ENCODE results near the gene DEFB113. TPM values are rescaled to one million over a fixed set of nuclear protein-coding genes. Genes with fewer than 3 reads are reported as not detected.

DEFB113 gene
- total and polyA plus RNA-seq, 2 donors (not counting 1 experiment from before 2014, with no cell fraction given): not detected

DNA sequence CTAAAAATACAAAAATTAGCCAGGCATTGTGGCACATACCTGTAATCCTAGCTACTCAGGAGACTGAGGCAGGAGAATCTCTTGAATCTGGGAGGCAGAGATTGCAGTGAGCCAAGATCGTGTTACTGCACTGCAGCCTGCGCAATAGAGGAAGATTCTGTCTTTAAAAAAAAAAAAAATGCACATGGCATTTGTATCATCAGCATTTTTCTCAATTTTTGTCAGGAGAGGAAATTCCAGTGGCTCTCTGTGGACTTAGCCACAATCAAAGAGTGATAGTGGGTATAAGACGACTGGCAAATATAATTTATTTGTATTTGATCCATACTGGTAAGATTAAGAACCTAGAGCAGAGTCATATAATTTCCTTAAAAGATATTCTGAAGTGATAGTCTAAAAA lies 34.0 kb downstream of the DEFB113 start:
- H4K20me1 ChIP-seq (ENCODE audit: control insufficient read depth, insufficient read depth, low read length, poor library complexity, severe bottlenecking): no peaks in the 10 kb centered on the region
- Mint-ChIP-seq H3K9me3 (ENCODE audit: insufficient read depth) (no peaks in the 10 kb centered on the region), H3K4me3 (no peak overlapping the region), H3K27ac (no peak overlapping the region), H3K27me3 (no peaks in the 10 kb centered on the region), H3K4me1 (no peaks in the 10 kb centered on the region)
- DNase-seq (no peak), ATAC-seq (ENCODE audit: low read depth) (no peak)
- ChIA-PET CTCF (no interaction called here), POLR2A (no interaction called here)
- H3K27ac ChIP-seq (ENCODE audit: low read length in 2 of 2): no peak overlapping the region
- no peaks in the 10 kb centered on the region for H3K36me3 ChIP-seq (replicated peaks in 1 of 2; ENCODE audit: control extremely low read depth in 1 of 2, control insufficient read depth in 1 of 2, extremely low read depth in 1 of 2, insufficient read depth in 2 of 2, low read length in 1 of 2)
- no peaks in the 10 kb centered on the region for H3K79me2 ChIP-seq (ENCODE audit: control insufficient read depth, insufficient read depth, low read length)
- no peak overlapping the region for H3K9ac ChIP-seq (ENCODE audit: low read length)
- no peak overlapping the region for H3K4me2 ChIP-seq (replicated peaks; ENCODE audit: low read depth, low read length, poor library complexity, severe bottlenecking)
- H3K27me3 ChIP-seq (replicated peaks in 1 of 4; ENCODE audit: control extremely low read depth in 1 of 4, control insufficient read depth in 3 of 4, insufficient read depth in 4 of 4, low read length in 3 of 4): no peaks in the 10 kb centered on the region
- WGBS (ENCODE audit: insufficient coverage): 80% methylated on average over 1 of the region's 3 CpGs
- peaks cover 0 to 7% (median 0%) of the 10 kb centered on the region in 3 donors for H3K9me3 ChIP-seq (ENCODE audit: control extremely low read depth in 1 of 3, control insufficient read depth in 2 of 3, insufficient read depth in 1 of 3, low read length in 2 of 3)
- H3K4me3 ChIP-seq (ENCODE audit: control extremely low read depth in 1 of 5, extremely low read depth in 1 of 5, insufficient read depth in 1 of 5, low read depth in 2 of 5, low read length in 4 of 5): no peak overlapping the region
- TF ChIP-seq EZH2 (IDR thresholded peaks at IDR 0.05; ENCODE audit: borderline replicate concordance, insufficient read depth, low read depth, low read length, poor library complexity, severe bottlenecking): no peak
- intact Hi-C loops (cut with micrococcal nuclease): no loop called here
- H2AFZ ChIP-seq (ENCODE audit: insufficient read depth, low read depth, low read length, poor library complexity, severe bottlenecking): no peak overlapping the region
- H3K4me1 ChIP-seq (ENCODE audit: control insufficient read depth in 2 of 2, insufficient read depth in 2 of 2, low read length in 2 of 2): no peaks in the 10 kb centered on the region

- H3K27ac Mint-ChIP-seq: no peak overlapping the region
- DNase-seq: no peak
- H3K9me3 Mint-ChIP-seq (ENCODE audit: insufficient read depth): no peaks in the 10 kb centered on the region
- no peak for ATAC-seq (ENCODE audit: low read depth)
- no peak overlapping the region for H3K4me2 ChIP-seq (replicated peaks; ENCODE audit: low read depth, low read length, poor library complexity, severe bottlenecking)
- H3K27me3 Mint-ChIP-seq: no peaks in the 10 kb centered on the region
- no peak overlapping the region for H2AFZ ChIP-seq (ENCODE audit: insufficient read depth, low read depth, low read length, poor library complexity, severe bottlenecking)
- H4K20me1 ChIP-seq (ENCODE audit: control insufficient read depth, insufficient read depth, low read length, poor library complexity, severe bottlenecking): no peaks in the 10 kb centered on the region
- TF ChIP-seq EZH2 (IDR thresholded peaks at IDR 0.05; ENCODE audit: borderline replicate concordance, insufficient read depth, low read depth, low read length, poor library complexity, severe bottlenecking) (no peak), CTCF (IDR thresholded peaks at IDR 0.05) (no peak)
- H3K9me3 ChIP-seq (ENCODE audit: control extremely low read depth in 1 of 3, control insufficient read depth in 2 of 3, insufficient read depth in 1 of 3, low read length in 2 of 3): peaks cover 0 to 7% (median 0%) of the 10 kb centered on the region in 3 donors
- ChIA-PET POLR2A (no interaction called here), CTCF (no interaction called here)
- no peak overlapping the region for H3K4me3 Mint-ChIP-seq
- WGBS (ENCODE audit: insufficient coverage): no CpG with 5 or more reads among the region's 1 CpG
- H3K27ac ChIP-seq (ENCODE audit: low read length in 2 of 2): no peak overlapping the region
- no peaks in the 10 kb centered on the region for H3K79me2 ChIP-seq (ENCODE audit: control insufficient read depth, insufficient read depth, low read length)
- H3K36me3 ChIP-seq (replicated peaks in 1 of 2; ENCODE audit: control extremely low read depth in 1 of 2, control insufficient read depth in 1 of 2, extremely low read depth in 1 of 2, insufficient read depth in 2 of 2, low read length in 1 of 2): no peaks in the 10 kb centered on the region
- H3K4me1 ChIP-seq (ENCODE audit: control insufficient read depth in 2 of 2, insufficient read depth in 2 of 2, low read length in 2 of 2): no peaks in the 10 kb centered on the region
- no peaks in the 10 kb centered on the region for H3K4me1 Mint-ChIP-seq
- intact Hi-C loops (cut with micrococcal nuclease): no loop called here
- H3K27me3 ChIP-seq (replicated peaks in 1 of 4; ENCODE audit: control extremely low read depth in 1 of 4, control insufficient read depth in 3 of 4, insufficient read depth in 4 of 4, low read length in 3 of 4): no peaks in the 10 kb centered on the region
- no peak overlapping the region for H3K9ac ChIP-seq (ENCODE audit: low read length)
- H3K4me3 ChIP-seq (ENCODE audit: control extremely low read depth in 1 of 5, extremely low read depth in 1 of 5, insufficient read depth in 1 of 5, low read depth in 2 of 5, low read length in 4 of 5): no peak overlapping the region
Measured at GRCh38 chr6:49934770-49935169, 34.7 kb downstream of the DEFB113 start.

Data from B cell (primary cell).